ENCODE data around the gene AOPEP.

AOPEP gene, protein sequence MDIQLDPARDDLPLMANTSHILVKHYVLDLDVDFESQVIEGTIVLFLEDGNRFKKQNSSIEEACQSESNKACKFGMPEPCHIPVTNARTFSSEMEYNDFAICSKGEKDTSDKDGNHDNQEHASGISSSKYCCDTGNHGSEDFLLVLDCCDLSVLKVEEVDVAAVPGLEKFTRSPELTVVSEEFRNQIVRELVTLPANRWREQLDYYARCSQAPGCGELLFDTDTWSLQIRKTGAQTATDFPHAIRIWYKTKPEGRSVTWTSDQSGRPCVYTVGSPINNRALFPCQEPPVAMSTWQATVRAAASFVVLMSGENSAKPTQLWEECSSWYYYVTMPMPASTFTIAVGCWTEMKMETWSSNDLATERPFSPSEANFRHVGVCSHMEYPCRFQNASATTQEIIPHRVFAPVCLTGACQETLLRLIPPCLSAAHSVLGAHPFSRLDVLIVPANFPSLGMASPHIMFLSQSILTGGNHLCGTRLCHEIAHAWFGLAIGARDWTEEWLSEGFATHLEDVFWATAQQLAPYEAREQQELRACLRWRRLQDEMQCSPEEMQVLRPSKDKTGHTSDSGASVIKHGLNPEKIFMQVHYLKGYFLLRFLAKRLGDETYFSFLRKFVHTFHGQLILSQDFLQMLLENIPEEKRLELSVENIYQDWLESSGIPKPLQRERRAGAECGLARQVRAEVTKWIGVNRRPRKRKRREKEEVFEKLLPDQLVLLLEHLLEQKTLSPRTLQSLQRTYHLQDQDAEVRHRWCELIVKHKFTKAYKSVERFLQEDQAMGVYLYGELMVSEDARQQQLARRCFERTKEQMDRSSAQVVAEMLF

DNA sequence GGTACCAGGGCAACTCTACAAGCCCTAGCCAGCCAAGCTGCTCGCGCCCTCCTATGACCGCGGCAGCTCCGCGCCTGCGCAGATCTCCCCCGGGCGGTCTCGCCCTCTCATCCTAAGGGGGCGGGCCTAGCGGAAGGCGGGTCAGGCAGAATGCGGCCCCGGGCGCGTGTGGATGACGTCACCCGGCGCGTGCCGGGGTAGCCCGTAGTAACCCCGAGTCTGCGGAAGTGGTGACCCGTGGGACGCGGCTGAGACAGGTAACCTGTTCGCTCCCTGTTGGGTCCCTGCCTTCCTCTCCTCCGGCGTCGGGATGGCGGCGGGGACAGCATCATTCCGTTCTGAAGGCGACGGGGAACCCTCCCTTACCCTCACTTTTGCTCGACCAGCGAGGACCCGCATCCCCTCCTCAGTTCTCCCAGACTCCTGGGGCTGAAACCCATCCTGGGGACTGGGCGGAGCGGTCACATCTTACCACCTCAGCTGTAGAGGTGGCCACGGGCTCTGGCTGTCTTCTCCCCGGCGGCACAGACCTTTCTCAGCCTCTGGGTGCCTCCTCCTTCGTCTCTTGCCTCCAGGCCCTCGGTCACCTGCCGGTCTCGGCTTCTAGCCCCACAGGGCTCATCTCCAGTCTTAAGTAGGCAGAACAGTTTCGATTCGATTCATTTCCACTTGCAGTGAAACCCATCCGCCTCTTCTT, at the start of gene AOPEP:
AOPEP (plus strand) TSS at position 205 of the 697 bp plus-strand sequence. CDS start 33,085 bp downstream, outside the sequence.
- peak; percentile 99 for DNase-seq (ENCODE audit: low read depth)

DNA sequence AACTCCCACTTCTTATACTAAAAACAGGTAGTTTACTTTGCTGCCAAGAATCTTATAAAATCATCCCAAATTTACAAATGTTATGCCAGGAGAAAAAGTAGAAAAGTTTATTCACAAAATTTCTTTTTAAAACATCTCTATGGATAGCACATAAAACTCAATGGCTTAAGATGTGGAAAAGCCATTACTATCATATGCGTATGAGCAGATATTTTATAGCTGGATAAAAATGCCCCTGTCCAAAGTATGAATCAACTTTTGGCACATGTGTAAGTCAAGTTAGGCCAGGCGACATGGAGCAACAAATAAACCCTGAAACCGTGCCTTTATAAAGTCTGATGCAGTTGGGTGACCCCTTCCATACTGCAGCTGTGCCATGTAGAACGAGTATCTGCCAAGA, 48.6 kb upstream of the AOPEP start:
- no peak for DNase-seq (ENCODE audit: low read depth)

DNA sequence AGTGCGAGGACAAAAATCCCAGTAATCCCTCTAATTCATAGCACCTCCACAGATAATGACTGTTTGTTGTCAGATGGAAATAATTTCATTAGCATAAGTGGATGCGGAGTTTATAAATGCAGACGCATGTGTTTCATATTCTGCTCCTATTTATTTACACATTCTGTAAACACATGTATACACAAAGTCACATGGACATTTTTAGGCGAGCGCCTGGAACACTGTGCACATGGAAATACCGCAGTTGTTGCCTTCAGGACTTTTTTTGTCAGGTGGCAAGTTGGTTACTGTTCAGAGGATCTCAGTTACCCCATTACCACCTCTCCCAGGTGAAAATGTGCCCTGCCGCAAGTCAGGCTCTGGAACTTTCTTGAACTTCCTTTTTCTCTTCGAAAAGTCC, 46.9 kb upstream of the AOPEP start:
- no peak for DNase-seq (ENCODE audit: low read depth)

DNA sequence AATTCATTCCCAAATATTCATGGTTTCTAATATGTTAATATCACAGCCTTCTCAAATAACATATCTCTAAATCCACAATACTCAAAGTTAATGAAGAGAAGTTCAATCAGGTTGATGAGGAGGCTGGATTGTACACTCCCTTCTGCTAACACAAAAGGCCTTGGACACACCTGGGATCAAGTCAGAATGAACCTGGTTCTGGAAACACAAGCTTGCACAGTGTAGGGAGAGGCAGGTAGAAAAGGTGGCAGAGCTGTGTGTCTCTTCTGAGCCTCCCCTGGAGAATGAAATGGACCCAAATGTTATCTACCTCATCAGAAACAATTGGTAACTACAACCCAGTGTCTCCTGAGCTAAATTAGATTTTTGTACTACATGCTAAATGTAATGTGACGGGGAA, 46.5 kb upstream of the AOPEP start:
- DNase-seq (ENCODE audit: low read depth) = no peak

DNA sequence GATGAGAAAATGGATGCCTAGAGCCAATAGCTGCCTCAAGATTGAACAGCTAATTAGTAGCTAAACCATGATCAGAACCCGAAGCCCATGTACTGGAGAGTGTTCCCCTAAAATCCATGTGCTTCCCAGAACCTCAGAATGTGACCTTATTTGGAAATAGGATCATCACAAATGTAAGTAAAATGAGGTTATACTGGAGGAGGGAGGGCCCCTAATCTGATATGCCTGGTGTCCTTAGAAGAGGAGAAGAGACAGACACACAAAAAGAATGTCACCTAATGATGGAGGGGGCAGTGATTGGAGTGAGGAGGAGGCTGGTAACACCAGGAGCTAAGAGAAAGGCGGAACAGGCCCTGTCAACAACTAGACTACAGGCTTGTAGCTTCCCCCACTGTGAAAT, 45.9 kb upstream of the AOPEP start:
- DNase-seq (ENCODE audit: low read depth) = no peak

DNA sequence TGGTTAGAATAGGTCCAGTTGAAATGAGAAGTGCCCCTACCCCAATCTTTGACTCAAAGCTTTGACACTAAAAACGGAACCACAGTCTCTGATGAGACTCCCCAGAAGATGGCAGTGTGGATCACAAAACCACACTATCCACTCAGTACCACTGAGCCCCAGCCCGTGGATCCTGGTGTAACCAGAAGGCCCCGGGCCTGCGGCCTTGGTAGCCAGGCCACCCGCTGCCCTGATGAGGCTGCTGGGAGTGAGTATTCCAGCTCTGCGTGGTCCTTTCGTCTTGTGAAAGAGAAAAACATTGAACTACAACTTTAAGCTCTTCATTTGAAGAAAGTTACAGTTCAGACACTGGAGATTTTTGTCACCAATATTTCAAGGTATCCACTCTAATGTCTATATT, 45.0 kb upstream of the AOPEP start:
- peak; percentile 32 for DNase-seq (ENCODE audit: low read depth)

DNA sequence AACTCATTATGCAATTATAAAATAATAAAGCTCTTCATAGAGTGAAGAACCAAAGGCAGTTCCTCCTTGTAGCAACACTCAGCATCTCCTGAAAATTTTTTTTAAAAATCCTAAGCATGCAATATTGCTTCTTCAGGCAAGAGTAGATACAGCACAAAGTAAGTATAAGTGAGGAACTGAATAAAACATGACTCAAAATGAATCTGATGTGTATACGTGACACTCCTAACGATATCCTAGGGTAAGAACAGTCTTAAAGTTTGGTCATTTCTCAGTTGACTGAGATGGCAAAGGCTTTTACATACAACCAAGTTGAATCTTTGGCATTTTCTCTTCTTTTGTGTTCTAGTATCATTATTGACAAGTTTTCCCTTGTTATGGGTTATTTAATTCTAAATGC, 41.1 kb upstream of the AOPEP start:
- DNase-seq (ENCODE audit: low read depth) = no peak

DNA sequence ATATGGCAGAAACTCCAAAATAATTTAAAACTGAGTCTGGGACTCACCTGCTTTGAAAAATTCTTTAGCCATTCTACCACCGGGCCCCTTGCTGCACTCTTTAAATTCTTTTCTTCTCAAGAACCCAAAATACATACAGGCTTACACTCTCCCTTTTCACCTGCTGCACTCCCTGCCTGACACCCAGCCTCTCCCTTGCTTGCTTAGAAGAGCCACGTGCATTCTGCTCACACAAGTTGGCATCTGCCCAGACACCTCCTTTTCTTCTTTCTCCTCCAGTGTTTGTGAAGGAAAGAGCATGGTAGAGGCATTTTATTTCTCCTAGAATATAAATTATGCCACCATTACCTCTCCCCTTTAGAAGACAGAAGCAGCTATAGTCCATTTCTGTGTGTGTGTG, 39.0 kb upstream of the AOPEP start:
- no peak for DNase-seq (ENCODE audit: low read depth)

DNA sequence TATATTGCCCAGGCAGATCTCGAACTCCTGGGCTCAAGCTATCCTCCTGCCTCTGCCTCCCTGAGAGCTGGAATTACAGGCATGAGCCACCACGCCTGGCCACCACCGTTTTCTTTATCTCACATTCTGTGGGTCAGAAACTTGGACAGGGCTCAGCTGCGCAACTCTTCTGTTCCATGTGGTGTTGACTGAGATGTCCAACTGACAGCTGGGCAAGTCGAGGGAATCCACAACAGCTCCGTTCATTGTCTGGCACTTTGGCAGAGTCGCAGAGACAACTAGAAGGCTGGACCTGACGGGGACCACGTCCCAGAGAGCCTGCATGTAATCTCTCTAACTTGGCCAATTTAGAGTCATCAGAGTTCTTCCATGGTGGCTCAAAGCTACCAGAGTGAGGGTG, 36.2 kb upstream of the AOPEP start:
- DNase-seq (ENCODE audit: low read depth) = no peak

DNA sequence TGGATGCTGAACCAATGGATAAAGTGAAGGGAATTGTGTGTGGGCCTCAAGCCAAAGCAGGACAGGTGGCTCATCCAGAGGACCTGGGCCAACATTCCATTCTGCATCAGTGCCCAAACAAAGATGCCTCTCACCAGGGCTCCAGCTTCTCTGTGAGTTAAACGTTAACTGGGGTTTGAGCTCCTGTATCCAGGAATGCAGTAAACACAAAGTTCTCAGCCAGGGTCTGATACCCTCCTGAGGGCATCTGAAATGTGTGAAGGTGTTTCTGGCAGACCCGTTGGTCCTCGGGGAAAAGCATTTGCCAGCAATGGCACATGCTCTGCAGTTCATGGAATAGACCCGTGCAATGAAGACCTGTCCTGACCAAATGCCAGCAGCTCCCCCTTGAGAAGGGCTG, 33.9 kb upstream of the AOPEP start:
- no peak for DNase-seq (ENCODE audit: low read depth)

DNA sequence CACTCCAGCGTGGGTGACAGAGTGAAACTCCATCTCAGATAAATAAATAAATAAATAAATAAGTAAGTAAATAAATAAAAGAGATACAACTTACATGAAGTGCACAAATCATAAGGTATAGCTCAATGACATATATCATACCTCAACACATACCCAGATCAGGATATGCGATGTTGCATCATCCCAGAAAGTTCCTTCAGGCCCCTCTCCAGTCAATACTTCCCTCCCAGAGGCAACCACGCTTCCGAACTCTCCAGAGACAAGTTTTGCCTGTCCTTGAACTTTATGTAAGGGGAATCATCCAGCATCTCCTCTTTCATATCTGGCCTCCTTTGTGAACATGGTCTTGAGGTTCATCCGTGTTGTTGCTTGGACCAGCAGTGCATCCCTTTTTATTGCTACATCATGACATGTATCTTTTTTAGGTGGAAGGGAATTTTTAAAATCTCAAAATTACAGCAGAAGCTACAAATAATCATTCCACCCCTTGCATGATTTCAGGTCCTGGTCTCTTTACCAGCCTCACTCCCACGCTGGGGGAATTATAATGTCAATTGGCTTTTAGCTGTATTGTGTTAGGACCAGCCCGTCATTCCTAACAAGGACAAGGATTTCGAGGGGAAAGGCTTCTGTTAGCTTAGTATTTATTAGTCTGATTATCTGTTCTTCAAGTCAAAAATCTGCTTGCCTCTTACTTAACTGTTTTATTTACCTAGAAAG, 32.9 kb upstream of the AOPEP start:
- no peak for DNase-seq (ENCODE audit: low read depth)

DNA sequence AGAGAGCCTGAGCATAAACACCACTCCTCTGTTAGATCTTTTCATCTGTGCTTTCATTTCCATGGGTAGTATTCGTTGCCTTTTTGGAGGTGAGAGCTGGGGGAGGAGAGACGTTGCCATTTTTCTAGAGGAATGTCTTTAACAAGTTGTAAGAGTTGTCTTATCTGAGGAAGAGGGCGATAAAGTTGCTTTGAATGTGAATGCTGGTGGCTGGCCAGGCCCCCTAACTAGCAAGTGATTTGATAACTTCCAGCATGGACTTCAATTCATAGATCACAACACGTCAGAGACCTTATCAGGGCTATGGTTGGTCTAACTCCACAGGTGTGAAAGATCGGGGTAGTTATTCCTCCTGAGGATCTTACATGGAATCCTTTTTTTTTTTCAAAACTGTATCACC, 30.0 kb upstream of the AOPEP start:
- DNase-seq (ENCODE audit: low read depth) = no peak

DNA sequence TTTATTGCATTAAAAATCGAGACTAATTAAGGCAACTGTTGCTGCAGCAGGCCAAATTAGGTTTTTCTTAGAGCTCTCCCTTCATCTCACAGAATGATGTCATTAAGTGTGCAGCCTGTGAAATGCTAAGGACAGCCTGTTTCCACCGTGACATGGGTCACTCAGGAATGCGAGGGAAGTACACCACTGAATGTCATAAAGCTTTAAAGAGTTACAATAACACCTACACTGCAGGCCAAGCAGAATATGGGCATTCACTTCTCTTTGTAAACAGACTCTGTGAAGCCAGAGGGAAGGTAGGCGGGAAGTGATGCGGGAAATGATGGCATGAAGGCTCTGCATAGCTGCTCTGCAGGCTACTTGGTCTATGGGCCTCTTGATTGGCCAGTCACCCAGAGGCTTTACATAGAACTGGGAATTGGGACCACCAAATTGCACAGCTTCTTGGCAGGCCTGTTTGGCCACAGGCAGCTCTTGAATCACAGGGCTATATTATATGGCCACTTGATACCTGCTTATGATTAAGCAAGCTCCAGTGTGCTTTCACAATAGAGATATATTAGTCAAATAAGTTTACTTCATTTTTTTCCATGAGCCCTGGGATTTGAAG, 28.4 kb upstream of the AOPEP start:
- DNase-seq (ENCODE audit: low read depth) = no peak

DNA sequence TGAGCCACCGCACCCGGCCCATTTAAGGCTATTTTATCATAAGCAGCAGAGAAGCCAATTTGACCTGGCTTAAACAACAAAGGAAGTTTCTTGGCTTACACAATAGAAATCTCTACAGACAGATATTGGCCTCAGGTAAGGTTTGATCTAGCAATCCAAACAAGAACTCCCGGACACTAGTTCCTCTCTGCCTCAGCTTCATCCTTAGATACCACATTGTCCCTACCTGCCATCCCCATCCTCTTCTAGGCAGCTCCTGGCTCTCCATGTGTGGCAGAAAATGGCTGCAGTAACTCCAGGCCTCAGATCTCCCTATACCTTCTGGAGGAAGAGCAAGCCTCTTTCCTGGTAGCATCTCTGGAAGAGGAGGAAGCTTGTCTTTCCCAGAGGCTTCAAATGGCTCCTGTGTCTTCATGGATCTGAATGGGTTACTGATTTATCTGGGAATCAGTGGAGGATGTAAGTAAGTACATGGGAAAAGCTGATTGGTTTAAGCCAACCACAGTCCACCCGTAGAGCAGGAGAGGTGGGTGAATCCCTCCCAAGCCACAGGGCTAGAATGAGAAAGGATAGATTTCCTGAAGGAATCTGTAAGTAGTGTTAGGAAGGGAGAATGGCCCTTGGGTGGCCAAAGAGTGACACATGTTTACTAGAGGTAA, 26.7 kb upstream of the AOPEP start:
- no peak for DNase-seq (ENCODE audit: low read depth)

DNA sequence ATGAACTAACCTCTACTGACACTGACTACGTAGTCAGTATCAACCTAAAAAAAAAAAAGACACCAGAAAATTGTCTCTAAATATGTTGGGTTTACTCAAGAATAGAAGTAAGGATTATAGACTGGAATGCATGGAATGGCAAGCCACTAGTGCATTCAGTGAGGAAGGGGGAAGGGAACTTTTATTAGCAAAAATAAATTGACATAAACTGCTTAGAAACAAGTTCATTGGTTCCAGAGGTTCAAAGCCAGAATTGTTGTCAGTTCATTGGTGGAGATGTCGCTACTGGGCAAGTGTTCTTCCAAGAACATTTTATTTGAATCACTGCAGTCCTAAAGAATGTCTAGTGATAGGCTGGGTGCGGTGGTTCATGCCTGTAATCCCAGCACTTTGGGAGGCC, 26.1 kb upstream of the AOPEP start:
- no peak for DNase-seq (ENCODE audit: low read depth)

DNA sequence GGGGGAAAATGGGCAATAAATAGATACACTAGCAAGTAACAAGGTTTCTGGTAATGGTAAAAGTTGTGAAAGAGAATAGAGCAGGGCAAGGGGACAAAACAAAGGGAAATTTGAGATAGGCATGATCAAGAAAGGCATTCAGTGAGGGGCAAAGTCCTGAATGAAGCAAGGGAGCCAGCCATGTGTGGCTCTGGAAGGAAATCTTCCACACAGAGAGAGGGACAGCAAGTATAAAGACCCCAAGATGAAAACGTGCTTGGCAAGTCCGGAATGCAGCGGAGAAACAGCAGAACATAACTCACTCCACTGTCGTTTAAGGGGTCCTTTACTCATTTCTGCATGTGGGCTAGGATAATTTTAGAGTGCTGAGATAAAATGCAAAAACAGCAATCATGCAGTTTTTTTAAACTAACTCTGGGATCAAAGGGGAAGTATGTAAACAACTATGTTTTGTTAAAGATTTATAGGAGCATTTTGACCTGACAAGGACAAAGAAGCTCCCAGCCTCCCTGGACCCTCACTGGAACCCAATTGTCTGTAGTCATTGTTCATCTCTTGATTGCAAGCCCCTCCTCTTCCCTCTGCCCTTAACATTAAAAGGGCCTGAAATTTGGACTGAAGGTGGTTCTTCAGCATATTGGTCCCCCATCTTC, 22.9 kb upstream of the AOPEP start:
- no peak for DNase-seq (ENCODE audit: low read depth)

DNA sequence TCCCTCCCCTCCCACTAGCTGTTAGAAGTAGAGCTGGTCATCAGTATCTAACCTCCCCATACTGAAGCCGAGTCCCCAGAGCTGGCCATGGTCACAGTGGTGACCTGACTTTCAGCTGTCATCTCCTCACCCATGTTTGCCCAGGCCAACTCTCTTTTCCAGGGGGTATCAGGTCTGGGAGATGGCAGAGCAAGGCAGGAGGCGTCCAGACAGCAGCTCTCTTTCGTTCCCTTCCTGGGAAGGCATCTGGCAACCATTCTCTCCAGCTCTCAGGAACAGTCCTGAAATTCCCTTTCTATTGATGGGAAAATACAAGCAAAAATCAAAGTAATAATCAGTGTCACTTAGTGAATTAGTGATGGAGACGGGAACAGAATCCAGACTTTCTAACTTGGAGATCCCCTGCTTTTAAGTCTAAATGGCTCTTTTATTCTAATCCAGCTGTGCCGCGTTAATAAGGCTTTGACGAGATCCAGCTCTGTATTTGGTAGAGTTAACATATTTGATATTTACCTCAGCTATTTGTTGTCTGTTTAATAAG, 21.3 kb upstream of the AOPEP start:
- no peak for DNase-seq (ENCODE audit: low read depth)

DNA sequence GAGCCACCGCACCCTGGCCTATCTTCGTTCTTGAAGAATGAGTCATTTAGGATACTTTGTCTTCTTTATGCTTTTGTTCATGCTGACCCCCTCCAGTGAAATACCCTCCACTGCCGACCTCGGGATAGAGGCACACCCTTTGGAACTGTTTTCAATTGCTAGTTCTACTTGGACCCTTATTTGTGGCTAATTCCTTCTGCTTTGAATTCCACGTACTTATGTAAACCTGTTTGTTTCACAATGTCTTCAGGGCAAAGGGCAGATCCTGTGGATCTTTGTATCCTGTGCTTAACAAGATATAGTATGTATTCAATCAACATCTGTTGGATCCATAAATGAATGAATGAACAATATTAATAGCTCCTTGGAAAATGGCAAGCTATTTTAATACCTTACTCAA, 19.6 kb upstream of the AOPEP start:
- DNase-seq (ENCODE audit: low read depth) = no peak

DNA sequence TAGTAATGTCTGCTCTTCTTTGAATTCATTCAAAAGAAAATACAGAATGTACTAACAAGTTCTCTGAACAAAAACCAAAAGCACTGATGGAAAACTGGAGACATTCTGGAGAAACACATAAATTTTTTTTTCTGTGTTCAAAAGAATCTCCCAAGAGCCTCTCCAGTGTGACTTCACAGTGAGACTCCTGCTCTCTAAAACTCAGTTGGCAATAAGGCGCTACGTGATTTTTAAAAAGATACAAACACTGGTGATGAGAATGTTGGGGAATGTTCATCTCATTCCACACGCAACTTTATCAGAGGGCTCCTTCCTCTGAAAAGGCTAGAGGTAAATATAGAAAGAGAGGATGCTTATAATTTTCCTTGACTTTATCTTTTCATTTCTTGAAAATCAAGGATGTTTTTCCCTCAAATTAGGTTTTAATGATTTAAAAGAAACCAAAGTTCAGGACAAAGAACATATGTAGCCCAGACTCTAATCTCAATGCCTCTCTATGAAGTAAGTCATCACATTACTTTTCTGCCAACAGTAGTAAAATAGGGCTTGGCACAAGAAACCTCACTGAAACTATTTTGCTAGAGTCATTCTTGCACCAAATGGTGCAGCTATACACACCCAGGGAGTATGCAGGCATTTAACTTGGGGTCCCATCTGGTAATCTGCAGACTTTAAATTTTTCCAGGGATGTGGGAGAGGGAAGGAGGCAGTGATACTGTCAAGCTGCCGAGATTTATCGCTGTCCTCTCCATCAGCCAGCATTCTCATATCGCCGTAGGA, 12.9 kb upstream of the AOPEP start:
- no peak for DNase-seq (ENCODE audit: low read depth)

DNA sequence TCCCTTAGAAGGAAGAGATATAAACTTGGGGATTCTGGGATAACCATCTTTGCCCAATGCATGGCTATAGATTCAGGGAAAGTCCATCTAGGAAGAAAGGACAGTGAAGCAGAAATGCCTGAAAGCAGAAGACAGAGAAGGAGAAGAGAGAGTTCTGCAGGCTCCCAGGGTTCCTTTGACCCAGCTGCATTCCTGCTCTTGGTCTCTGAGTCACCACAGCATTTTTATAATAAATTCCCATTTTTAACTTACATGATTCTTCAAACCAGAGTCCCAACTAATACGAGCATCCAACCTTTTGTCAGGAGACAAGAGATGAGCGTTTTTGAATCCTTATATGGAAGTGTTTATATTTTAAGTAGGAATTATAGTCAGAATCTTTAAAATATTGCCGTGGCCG, 12.0 kb upstream of the AOPEP start:
- DNase-seq (ENCODE audit: low read depth) = no peak

All from activated T-cell treated with anti-CD3 and anti-CD28 coated beads for 1 hour (primary cell).